GM04504 (cell line): Measurements from ENCODE around the gene OTUD3.
"Not testable (repeated sequence)": the region's sequence is repeated elsewhere in the genome, so short reads cannot be mapped to it uniquely, and the experiment has no call there.

Source experiments
- DNase-seq: peaks from one replicate; pipeline ENCODE4 v3.0.0-alpha.2; 2012; ENCODE audit warnings: low read depth

The OTUD3 gene, protein sequence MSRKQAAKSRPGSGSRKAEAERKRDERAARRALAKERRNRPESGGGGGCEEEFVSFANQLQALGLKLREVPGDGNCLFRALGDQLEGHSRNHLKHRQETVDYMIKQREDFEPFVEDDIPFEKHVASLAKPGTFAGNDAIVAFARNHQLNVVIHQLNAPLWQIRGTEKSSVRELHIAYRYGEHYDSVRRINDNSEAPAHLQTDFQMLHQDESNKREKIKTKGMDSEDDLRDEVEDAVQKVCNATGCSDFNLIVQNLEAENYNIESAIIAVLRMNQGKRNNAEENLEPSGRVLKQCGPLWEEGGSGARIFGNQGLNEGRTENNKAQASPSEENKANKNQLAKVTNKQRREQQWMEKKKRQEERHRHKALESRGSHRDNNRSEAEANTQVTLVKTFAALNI

DNA sequence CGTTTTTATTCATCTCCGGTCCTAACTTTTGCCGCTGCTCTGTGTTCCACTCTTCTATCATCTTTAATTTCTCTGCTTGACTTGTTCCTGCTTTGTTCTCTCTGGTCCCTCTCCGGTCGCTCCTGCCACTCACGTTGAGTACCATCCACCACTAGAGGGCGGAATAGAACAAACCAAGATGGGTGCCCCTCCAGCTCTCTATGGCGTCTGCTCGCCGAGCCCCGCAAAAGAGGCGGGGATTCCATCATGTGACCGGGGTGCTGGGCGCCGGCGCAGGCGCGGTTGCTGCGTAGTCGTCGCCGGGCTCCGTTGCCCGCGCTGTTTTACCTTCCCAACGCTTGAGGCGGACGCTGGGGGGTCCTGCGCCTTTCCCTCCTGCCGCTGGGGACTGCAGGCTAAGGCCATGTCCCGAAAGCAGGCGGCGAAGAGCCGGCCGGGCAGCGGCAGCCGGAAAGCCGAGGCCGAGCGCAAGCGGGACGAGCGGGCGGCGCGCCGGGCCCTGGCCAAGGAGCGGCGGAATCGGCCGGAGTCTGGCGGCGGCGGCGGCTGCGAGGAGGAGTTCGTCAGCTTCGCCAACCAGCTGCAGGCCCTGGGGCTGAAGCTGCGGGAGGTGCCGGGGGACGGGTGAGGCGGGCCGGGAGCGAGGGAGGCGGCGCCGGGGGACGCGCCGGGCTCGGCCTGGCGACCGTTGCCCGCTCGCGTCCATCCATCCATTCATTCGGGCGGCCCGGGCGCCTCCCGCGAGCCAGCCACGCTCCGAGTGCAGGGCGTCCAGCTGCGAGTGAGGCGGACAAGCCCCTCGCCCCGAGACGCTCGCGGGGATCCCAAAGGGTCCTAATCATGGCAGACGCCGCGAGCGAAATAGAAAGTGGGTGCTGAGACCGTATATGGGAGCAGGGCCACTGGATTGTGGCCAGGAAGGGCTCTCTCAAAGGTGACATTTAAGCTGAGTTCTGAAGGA, at the start of gene OTUD3:
OTUD3 (plus strand) TSS at position 285 of the 961 bp plus-strand sequence; CDS start at position 404, 119 bp downstream.
- peak; percentile 96 for DNase-seq

DNA sequence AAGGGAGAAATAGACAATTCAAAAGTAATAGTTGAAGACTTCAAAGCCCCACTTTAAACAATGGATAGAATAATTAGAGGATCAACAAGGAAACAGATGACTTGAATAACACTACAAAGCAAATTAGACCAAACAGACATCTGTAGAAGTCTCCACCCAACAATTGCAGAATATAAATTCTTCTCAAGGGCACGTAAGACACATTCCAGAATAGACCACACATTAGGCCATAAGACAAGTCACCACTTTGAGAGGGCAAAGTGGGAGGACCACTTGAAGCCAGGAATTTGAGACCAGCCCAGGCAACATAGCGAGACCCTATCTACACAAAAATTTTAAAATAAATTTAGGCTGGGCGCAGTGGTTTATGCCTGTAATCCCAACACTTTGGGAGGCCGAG, 46.6 kb upstream of the OTUD3 start:
- DNase-seq = no peak

DNA sequence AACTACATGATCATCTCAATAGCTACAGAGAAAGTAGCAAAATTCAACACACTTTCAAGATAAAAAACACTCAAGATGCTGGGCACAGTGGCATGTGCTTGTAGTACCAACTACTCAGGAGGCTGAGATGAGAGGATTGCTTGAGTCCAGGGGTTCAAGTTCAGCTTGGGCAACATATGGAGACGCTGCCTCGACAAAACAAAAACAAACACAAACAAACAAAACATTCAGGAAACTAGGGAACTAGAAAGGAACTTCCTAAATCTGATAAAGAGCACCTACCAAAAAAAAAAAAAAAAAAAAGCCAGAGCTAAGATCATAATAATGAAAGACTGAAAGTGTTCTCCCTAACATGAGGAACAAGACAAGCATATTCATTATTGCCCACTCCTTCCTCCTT, 44.3 kb upstream of the OTUD3 start:
- no peak for DNase-seq

DNA sequence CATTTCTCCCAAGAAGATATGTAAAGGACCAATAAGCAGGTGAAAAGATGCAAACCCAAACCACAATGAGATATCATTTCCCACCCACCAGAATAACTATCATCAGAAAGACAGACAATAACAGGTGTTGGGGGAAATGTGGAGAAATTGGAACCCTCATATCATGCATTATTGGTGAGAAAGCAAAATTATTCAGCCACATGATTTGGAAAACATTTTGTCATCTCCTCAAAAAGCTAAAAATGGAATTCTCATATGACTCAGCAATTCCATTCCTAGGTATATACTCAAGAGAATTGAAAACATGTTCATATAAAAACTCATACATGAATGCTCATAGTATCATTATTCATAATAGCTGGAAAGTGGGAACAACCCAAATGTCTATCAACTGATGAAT, 42.0 kb upstream of the OTUD3 start:
- no peak for DNase-seq

DNA sequence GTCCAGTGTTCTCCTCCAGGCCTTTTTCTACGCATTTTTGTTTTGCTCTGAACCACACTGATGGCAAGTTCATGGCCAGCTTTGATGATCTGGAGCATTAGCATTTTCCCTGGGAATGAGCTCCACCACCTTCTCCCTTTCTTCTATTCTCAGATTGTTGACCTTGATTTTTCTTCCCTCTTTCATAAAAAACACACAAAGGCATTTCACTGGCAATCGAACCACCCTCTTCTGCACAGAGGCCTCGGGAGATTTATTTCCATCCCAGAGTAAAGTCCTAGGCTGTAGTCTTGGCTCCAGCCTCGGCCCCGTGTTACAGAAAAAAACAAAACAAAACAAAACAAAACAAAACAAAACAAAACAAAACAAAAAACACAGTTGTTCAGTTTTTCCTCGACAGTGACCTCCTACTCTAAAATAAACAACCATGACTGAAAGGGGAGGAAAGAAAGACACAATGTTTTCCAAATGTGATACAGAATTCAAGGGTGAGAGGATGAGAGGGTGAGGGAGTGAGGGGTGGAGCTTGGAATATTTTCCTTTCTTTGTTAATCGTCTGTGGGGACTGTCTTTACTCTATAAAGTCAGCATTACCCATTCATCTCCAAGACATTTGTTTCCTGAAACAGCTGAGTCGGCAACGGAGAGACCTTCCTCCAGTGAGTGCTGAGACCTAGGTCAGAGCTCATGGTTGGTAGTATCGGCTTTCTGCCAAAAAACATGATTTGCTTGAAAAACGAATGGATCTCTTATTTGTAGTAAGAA, 37.3 kb upstream of the OTUD3 start:
- no peak for DNase-seq

DNA sequence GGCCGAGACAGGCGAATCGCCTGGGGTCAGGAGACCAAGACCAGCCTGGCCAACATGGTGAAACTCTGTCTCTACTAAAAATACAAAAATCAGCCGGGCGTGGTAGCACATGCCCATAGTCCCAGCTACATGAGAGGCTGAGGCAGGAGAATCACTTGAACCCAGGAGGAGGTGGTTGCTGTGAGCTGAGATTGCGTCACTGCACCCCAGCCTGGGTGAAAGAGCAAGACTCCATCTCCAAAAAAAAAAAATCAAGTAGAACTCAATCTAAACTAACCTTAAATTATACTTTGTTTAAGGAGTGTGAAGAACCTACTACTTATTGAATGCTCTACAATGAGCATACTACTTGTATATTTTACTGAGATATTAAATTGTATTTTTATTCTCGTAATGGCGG, 36.6 kb upstream of the OTUD3 start:
- no peak for DNase-seq

DNA sequence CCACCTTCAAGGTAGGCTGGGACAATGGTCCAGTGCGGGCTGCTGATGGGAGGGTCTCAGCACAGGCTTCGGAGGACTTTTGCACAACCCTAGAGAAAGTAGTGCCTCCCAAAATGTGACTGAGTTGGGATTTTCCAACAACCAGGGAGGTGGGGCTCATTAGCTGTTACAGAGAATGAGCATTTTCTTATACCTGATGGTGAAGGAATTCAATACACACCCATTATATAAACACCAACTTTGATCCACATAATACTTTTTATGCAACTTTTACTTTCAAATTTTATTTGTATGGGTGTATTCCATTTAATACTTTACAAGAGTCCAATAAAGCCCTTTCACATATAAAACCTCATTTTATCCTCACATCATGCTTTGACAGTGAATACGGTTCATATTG, 35.9 kb upstream of the OTUD3 start:
- no peak for DNase-seq

DNA sequence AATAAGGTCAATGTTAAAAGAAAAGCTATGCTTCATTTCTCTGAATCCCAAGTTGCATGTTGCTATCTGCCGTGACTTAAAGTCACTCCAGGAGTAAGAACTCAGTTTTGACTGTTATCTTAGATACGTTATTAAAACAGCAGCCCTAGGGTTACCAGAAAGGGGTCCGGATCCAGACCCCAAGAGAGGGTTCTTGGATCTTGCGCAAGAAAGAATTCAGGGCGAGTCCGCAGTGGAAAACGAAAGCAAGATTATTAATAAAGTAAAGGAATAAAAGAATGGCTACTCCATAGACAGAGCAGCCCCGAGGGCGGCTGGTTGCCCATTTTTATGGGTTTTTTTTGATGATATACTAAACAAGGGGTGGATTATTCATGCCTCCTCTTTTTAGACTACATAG, 34.9 kb upstream of the OTUD3 start:
- DNase-seq = not testable (repeated sequence)

DNA sequence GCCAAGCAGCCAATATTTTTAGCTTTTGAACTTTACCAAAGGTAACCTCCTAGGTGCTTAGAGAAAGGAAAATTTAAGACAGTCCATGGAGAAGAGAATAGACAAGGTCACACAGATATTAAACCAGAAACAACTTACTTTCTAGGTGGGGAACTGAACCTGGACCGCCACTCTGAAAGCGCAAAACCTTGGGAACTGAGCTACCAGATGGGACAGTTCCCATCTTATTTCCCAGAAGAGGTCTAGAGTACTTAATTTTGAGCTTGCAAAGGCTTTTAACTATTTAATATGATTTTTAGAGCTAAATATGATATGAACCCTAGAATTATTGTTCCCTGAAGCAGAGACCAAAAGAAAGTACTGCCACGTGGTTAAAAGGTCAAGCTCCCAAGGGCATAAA, 32.9 kb upstream of the OTUD3 start:
- DNase-seq = not testable (repeated sequence)

DNA sequence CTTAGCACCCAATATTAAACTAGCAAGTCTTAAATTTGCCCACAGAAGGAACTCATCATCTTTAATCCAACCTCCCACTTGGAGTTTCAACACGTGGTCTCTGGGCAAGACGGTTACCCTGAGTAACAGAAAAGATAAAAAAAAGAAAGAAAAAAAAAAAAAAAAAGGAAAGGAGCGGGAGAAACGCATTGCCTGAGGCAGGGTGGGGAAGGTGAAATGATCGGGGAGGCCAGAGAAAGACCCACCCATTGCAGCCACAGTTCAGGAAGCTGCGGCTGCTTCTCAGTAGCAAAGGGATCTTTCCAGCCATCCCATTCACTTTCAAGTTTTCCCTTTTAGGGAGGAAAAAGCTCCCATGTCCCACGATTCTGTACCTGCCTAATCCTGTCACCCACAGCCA, 32.0 kb upstream of the OTUD3 start:
- no peak for DNase-seq

DNA sequence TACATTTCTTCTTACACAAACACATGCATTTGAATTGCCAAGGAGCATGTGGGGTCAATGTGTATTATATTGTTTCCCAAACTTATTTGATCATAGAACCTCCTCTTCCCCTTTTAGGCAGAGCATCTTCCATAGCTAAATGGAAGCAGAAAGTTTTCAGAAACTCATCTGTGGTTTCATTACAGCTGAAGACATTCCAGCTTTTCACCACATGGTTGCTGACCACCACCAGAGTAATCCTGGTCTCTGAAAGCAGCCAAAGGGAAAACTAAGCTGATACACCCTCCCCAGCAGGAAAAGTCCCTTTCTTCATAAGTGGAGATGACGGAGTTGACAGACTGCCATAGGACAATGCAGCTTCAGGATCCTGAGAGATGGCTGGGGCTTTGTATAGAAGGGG, 30.2 kb upstream of the OTUD3 start:
- no peak for DNase-seq

DNA sequence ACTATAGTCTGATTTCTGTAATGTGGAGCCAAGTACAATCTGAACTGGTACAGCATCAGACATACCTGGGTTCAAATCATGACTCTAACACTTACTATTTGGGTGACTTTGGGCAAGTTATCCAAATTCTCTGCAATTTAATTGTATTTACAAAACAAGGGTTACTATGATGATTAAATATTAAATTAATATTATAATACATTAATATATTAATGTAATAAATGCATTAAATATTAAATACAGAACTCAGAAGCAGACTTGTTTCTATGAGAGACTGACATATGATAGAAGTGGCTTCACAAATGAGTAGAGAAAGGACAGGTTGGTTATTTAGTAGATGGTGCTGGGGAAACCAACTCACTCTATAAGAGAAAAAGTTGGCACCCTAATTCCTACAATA, 27.3 kb upstream of the OTUD3 start:
- DNase-seq = no peak

DNA sequence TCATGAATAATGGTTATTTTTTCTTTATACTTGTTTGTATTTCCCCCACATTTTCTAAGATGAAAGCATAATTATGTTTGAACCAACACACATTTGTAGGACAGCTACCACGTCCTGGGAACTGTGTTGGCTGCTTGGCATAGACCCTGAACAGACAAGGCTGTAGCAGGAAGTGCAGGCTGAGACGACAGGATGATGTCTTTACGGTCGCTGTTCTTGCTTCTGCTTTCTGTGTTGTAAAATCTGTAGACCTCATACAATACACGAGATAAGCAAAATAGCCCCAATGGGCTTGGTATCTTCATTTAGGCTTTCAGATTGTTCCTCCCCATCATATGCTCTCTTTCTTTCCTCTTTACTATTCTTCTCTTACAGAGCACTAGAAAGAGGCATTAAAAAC, 23.3 kb upstream of the OTUD3 start:
- no peak for DNase-seq

DNA sequence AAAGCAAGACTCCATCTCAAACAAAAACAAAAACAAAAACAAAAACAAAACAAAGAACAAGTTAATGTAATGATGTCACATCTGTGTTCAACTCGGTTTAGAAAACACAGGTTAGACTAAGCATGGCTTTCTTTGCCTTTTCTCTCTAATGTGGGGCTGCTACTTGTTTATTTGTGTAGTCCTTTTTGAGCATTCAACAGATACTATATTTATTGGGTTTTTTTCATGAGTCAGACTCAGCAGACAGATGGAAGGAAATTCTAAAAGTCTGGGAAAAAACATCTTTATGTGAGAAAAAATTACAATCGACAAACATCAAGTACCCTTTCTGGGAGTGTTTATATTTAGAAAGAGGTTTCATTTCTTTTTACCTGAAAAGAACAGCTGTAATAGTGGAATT, 22.3 kb upstream of the OTUD3 start:
- no peak for DNase-seq

DNA sequence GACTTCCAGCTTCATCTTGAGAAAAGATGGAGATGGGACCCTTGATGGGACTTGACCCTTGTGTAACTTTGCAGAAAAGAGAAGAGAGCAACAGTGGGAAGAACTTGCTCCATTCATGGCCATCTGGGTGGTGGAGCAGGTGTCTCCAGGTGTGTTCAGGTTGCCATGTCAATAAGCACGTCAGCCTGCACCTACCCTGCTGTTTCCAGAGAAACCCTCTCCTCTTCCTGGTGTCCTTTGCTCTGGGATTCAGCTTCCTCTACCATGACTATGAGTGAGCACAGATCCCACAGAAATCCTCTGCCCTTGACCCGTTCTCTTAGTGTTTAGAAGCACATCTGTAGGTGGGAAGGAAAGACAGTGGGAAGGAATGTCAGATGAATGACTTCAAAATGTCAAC, 21.8 kb upstream of the OTUD3 start:
- no peak for DNase-seq

DNA sequence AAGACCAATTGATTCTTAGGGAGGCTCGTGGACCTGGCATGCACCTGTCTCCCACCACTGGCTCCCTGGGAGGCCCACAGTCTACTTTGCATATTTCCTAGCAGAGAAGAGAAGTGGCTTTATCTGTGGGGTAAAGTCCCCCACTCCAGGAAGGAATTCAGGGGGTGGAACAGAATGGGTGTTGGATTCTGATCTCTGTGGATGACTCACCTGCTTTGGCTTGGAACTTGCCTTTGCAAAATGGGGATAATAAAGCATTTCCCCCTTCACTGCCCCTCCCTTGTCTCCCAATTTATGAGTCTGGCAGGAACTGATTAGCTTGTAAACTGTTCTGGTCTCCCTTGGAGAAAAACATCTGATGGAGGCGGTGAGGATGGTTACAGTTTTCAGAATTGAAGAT, 21.2 kb upstream of the OTUD3 start:
- DNase-seq = peak; percentile 77

DNA sequence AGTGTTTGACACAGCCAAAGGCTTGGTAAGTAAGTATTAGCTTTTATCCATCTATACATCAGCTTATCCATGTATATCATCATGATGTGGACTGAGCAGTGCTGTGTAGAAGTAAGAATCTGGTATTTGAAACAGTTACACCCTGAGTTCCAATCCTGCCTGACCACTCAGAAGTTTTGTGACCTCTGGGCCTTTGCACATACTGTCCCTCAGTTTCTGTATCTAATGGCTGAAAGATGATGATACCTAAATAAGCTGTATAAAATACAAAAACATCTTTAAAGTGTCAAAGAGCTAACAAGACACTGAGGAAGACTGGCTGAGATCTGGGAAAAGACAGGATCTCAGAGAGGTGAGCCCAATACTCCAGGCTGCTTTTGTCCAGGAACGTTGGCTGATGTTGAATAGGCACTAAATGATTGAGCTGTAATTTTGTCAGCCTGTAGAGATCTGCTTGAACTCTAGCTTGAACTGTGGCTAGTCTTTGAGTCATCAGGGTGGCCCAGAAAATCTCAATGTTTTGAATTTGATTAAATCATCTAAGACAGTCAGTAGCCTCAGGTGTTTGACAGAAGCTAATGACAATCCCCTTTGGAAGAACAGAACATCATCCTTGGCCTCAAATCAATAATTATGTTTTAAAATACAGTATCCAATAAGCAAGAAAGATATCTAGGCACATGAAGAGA, 20.2 kb upstream of the OTUD3 start:
- DNase-seq = no peak

DNA sequence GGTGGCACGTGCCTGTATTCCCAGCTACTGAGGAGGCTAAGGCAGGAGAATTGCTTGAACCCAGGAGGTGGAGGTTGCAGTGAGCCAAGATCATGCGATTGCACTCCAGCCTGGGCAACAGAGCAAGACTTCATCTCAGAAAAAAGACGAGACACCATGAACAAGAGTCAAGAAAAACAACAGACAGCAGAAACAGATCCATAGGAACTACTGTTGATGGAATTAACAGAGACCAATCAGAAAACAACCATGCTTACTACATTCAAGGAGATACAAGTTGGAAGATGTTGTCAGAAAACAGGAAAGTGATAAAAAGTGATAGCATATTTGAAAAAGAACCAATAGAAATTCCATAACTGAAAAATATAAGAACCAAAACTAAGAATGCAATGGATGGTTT, 19.3 kb upstream of the OTUD3 start:
- DNase-seq = no peak

DNA sequence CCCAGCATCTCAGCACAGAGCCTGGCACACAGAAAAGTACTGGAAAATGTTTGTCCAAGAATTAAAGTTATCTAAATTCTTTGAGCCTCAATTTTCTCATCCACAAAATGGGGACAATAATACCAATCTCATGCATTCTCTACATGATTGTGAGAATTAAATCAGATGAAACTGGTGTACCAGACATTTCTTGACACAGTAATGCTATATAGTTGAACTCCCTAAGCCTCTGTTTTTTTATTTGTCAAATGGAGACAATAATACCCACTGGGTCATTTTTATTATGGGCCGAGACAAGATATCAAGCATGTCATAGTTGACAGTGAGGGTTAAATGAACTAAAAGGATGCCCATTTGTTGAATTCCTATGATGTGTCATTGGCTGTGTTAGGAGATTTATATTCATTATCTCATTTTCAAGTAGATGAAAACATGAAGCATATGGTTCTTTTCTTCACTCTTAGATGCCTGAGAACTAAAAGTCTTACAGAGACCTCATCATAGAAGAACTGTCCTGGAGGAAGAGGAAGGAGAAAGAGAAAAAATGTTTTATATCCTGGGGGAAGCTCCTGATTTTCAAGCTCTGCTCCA, 17.5 kb upstream of the OTUD3 start:
- no peak for DNase-seq

DNA sequence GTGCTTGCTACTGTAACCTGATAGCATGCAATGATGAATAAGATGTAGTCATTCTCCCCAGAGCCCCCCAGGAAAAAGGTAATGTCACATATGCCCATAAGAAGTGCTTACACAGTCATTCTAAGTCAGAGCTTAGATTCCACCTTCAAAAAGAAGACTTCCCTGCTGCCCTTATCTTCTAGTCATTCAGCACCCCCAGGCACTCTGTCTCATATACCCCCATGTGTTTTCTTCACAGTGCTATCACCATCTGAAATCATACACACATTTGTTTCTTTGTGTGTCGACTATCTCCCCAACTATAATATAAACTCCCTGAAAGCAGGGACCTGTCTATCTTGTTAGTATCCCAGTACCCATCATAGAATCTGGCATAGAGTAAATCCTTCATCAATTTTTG, 16.2 kb upstream of the OTUD3 start:
- no peak for DNase-seq

DNA sequence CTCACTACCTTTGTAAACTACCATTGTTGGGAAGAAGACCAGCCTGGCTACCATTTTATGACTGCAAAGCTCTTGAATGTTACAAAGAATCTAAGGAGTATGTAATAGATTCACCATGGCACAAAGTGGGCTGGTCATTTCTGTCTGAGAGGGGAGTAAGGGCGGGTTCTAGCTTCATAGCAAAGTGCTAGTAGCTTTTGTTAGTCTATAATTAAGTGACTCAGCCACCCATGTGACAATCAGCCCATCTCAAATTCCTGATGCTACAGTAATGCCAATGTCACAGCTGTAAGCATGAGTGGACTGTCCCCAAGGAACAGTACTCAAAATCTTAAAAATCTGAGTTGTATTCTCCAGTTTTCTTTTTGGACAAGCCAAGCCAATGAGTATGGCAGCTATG, 15.4 kb upstream of the OTUD3 start:
- peak; percentile 43 for DNase-seq
